Activated CD8-positive, alpha-beta memory T cell treated with anti-CD3 and anti-CD28 coated beads for 24 hours (primary cell): ENCODE measurements around the gene EHD1.
A peak's percentile ranks its signal among the peaks of the same experiment; 100 is the strongest.

Source experiments
- DNase-seq: peaks from one replicate; pipeline ENCODE4 v3.0.0-alpha.2; 2020

EHD1 gene

GRCh38 chr11:64878494-64879243 is at the start of gene EHD1:
EHD1 (minus strand) TSS chr11:64878621; CDS start chr11:64878464, 157 bp downstream.
- peak; percentile 99 for DNase-seq

DNA sequence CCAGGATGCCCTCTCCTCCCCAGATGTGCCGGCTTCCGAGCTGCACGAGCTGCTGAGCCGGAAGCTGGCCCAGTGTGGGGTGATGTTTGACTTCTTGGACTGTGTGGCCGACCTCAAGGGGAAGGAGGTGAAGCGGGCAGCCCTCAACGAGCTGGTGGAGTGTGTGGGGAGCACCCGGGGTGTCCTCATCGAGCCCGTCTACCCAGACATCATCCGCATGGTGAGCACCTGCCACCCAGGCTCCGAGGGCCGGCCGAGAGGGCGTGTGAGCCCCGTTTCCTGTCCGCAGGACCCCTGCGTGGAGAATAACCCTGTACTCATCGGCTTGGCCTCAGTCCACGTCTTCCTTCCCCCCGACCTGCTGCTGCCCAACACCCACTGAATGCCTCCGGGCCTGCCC is 48.3 kb upstream of the EHD1 start:
- no peak for DNase-seq

DNA sequence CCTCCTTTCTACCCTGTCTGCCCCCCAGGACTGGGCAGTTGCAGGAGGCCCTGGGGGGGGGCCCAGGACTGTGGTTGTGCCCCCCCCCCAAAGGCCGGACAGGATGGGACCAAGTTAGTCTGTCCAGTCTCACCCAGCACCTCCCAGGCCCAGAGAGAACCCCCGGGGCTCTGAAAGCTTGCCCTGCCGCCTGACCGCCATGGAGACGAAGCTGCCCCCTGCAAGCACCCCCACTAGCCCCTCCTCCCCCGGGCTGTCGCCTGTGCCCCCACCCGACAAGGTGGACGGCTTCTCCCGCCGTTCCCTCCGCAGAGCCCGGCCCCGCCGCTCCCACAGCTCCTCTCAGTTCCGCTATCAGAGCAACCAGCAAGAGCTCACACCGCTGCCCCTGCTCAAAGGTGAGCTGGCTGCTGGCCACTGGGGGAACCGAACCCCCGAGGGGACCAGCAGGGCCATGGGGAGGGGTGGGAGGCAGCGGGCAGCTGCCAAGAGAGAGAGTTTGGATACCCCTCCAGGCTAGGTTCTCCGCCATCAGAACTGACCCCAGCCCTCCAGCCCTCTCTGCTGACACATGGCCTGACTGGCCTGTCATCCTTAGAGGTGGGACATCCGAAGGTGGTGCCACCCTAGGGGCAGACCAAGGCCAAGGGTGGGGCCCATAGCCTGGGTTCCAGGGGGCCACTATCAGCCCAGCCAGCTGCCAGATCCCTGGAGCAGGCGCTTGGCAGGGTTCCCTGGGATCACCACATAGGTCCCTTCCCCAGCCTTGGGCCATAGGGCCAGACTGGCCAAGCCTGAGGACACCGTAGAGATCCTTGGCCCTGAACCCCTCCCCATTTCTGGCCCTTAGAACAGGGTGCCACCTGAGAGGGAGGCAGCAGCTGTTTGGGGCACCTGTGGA is 47.4 kb upstream of the EHD1 start:
- no peak for DNase-seq

- DNase-seq: no peak
These were observed 46.5 kb upstream of the EHD1 start for GRCh38 chr11:64924910-64925284.

- DNase-seq: peak; percentile 95
These were observed 45.8 kb upstream of the EHD1 start, which contains the start of gene PPP2R5B for GRCh38 chr11:64923944-64924909. PPP2R5B (plus strand) TSS chr11:64924689; CDS start chr11:64925735, 1,046 bp downstream.

DNA sequence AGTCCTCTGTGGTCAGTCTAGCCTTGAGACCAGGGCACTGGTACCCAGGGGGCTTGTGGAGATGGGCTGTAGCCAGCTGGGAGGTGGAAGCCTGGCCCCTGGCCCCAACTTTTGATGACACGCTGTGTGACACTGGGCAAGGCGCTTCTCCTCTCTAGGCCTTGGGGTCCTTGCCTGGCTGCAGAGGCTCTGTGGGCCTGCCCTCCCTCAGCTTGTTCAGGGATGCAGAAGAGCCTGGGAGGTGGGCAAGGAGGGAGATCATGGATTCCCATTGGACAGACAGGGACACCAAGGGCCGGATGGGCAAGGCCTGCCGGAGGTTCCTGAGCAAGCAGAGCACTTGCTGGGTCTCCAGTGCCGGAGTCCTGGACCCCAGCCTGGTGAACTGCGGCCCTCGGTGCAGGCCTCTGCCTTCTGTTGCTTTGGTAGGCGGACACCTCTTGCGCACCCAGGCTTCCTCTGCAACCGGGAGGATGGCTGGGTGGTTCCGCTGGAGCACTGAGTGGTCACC is 44.8 kb upstream of the EHD1 start:
- no peak for DNase-seq

- no peak for DNase-seq
These were observed 43.0 kb upstream of the EHD1 start for GRCh38 chr11:64921384-64921783.

- DNase-seq: no peak
These were observed 41.7 kb upstream of the EHD1 start for GRCh38 chr11:64920124-64920523.

DNA sequence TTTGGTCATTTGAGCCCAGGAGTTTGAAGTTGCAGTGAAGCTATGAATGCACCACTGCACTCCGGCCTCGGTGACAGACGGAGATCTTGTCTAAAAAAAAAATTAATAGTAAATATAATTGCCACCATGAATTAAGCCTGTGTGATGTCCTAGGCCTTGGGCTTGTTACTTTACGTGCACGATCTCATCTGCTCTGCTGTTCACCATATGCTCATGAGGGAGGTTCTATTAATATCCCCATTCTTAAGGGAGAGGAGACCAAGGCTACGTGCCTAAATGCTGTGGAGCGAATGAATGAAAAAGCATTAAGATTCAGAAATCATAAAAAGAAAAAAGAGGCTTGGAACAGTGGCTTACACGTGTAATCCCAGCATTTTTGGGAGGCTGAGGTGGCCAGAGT is 41.2 kb upstream of the EHD1 start:
- DNase-seq: no peak

- DNase-seq: no peak
These were observed 39.6 kb upstream of the EHD1 start for GRCh38 chr11:64918017-64918416.

GRCh38 chr11:64917663-64917995 is 39.2 kb upstream of the EHD1 start:
- no peak for DNase-seq

DNA sequence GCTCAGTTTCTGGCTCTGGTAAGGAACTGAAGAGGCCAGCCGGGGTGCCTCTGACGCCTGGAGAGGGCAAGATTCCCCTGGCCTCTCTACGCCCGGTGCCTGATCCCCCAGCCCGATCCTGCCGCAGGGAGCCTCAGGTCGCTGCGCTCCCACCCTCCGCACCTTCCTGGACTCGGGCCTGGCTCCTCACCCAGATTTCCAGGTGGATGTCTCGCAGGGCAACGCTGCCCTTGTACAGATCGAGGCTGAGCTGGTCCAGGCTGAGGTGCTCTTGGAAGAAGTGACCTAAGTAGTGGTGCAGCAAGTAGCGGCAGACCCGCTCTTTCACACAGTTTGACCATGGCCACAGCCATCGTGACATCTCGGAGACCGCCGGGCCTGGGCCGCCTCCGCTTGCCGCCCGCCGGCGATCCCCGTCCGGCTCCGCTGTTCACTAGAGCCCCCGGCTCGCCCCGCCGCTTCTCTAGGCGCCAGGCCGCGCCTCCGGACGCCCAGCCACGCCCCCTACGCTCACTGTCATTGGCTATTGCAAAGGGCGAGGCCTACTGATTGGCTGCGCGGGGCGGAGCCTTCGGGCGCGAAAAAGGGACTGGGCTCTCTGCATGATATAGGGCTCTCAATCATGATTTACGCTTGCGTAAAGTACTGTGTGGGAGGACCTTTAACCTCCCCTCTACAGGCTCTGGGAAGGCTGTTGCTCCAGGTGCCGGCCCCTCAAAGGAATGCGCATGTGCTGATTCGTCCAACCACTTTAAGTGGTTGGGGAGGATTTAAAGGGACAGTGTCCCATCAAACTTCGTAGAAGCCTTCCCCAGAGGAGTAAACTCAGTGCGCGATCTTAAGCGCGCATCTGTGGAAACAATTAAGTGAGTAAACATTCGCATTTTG is 38.6 kb upstream of the EHD1 start, which contains the start of gene ATG2A:
ATG2A (minus strand) TSS at position 435 of the 888 bp plus-strand sequence; CDS start at position 361, 74 bp downstream.
- peak; percentile 99 for DNase-seq

DNA sequence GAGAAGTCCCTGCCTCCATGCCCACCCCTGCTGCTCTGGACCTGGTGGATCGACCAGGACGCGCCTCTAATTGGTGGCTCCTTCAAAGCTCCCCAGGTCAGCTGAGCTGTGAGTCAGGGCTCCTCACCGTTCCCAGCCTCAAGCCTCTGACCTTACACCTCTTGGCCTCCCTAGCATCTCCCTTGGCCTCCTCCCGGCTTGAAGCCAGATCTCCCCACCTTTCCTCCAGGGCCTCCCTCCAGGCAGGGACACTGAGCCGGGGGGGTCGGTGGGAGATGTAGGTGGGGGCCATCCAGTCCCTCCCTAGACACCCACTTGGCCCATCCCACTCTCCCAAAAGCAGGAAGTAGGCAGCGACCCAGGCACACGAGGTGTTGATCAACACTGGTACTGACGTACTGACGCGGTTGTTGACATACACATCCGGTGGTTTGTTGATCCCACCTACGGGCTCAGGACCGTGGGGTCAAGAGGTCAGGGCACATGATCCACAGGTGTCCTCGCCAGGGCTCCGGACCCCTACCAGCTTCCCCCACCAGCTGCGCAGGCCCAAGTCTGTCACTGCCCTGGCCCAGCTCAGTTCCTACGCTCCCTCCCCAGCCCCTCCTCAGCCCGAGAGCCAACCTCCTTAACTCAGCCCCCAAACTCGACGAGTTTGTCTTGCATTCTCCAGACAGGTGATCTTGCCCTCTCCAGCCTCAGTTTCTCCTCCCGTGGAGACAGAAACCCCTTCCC is 37.8 kb upstream of the EHD1 start:
- peak; percentile 67 for DNase-seq

GRCh38 chr11:64915376-64915887 is 37.0 kb upstream of the EHD1 start:
- DNase-seq: no peak

GRCh38 chr11:64914123-64914522 is 35.7 kb upstream of the EHD1 start:
- DNase-seq: no peak

DNA sequence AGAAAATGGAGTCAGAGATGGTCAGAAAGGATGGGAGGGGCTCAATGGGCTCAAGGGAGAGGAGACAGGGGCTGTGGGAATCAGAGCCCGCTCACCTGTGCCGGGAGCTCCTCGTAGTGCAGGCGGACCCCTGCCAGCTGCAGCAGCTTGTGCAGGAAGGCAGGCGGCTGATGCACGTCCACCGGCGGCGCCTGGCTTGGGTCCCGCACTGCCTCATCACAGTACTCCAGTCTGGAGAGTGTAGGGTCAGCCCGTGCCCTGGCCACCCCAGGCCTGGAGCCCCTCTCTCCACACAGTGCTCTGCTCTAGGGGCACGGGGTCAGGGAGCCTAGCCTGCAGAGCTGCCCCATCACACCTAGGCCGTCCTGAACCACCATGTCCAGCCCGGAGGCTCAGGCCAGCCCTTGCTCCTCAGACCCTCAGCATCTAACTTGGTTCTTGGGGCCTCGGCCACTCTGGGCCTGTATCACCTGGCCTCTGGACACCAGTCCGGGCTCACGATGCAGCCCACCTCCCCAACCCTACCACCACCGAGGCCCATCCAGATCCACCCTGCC is 34.8 kb upstream of the EHD1 start:
- no peak for DNase-seq

- DNase-seq: no peak
These were observed 33.3 kb upstream of the EHD1 start for GRCh38 chr11:64911689-64912088.

DNA sequence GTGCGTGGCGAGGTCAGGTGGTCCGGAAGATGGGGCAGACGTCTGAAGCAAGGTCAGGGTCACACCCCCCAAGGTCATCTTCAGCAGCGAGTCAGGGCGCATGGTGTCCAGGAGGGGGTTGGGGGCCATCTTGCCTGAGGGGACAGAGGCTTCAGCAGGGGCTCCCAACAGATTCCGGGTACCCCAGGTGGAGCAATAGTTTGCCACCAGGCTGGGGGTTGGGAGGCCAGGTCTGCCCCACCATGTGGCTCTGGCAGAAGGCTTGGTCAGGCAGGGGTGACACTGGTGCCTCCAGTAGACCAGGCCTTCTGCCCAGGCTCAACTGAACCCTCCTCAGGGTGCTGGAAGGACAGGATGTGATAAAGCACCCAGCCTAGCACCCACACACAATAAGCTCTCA is 32.7 kb upstream of the EHD1 start:
- DNase-seq: no peak

GRCh38 chr11:64910451-64911093 is 32.2 kb upstream of the EHD1 start:
- DNase-seq: no peak
